Stomach smooth muscle (tissue), 2 donors: Measurements from ENCODE around the gene UAP1L1.
"Not testable (repeated sequence)": the region's sequence is repeated elsewhere in the genome, so short reads cannot be mapped to it uniquely, and the experiment has no call there.

Source experiments
- H3K27ac ChIP-seq: one replicate; pipeline ENCODE4 v1.7.0; 2013; ENCODE audit warnings: mild to moderate bottlenecking, low read length, inconsistent platforms
- H3K27me3 ChIP-seq, 2 donors: one replicate each; pipeline ENCODE4 v1.7.0; 2013; ENCODE audit warnings: low read length in 2 of 2; ENCODE audit not compliant: insufficient read depth in 2 of 2, control insufficient read depth in 1 of 2
- H3K36me3 ChIP-seq, 2 donors: one replicate each; pipeline ENCODE4 v1.7.0; 2013; ENCODE audit warnings: low read length in 2 of 2; ENCODE audit not compliant: control insufficient read depth in 2 of 2, insufficient read depth in 2 of 2
- H3K4me1 ChIP-seq: one replicate; pipeline ENCODE4 v1.7.0; 2013; ENCODE audit warnings: low read length; ENCODE audit not compliant: control insufficient read depth, insufficient read depth
- H3K4me3 ChIP-seq, 2 donors: one replicate each; pipeline ENCODE4 v1.7.0; 2013; ENCODE audit warnings: low read length in 2 of 2
- H3K9ac ChIP-seq, 2 donors: one replicate each; pipeline ENCODE4 v1.7.0; 2013; ENCODE audit warnings: low read length in 2 of 2, mild to moderate bottlenecking in 1 of 2
- H3K9me3 ChIP-seq, 2 donors: one replicate each; pipeline ENCODE4 v1.7.0; 2013; ENCODE audit warnings: low read length in 2 of 2; ENCODE audit not compliant: control insufficient read depth in 2 of 2
- donor health status: healthy.
- donor health status: Pancreatic carcinoma.

The UAP1L1 gene

GRCh38 chr9:137114220-137114612 lies 36.9 kb downstream of the UAP1L1 start:
- Histone ChIP-seq H3K4me1 (peaks cover 6% of the 10 kb centered on the region), H3K9me3 (no peaks in the 10 kb centered on the region), H3K9ac (peak overlapping the region in 1 of 2 donors; percentile 55), H3K4me3 (peak overlapping the region; percentile 43 to 71), H3K36me3 (peaks cover 0 to 7% of the 10 kb centered on the region in 2 donors), H3K27me3 (peaks cover 0 to 5% of the 10 kb centered on the region in 2 donors), H3K27ac (no peak overlapping the region)

- Histone ChIP-seq H3K4me1 (peaks cover 6% of the 10 kb centered on the region), H3K4me3 (peak within 1 kb of the TSS; percentile 43 to 71), H3K9me3 (no peaks in the 10 kb centered on the region), H3K36me3 (peaks cover 0 to 7% of the 10 kb centered on the region in 2 donors), H3K9ac (peak within 1 kb of the TSS; percentile 36 to 55), H3K27me3 (peaks cover 0 to 5% of the 10 kb centered on the region in 2 donors), H3K27ac (no peak within 1 kb of the TSS)
Measured at GRCh38 chr9:137114613-137115393, 37.5 kb downstream of the UAP1L1 start, which contains the start of gene DPP7. Gene DPP7 (minus strand): TSS chr9:137114733. CDS start chr9:137114713, 20 bp downstream.

GRCh38 chr9:137115394-137116026 lies 38.2 kb downstream of the UAP1L1 start:
- Histone ChIP-seq H3K4me1 (peaks cover 6% of the 10 kb centered on the region), H3K4me3 (peak overlapping the region in 1 of 2 donors; percentile 71), H3K36me3 (peaks cover 0 to 7% of the 10 kb centered on the region in 2 donors), H3K27me3 (peaks cover 0 to 5% of the 10 kb centered on the region in 2 donors), H3K27ac (no peak overlapping the region), H3K9me3 (no peaks in the 10 kb centered on the region), H3K9ac (no peak overlapping the region)

- Histone ChIP-seq H3K9ac (no peak overlapping the region), H3K4me3 (no peak overlapping the region), H3K9me3 (no peaks in the 10 kb centered on the region), H3K4me1 (peaks cover 6% of the 10 kb centered on the region), H3K27ac (no peak overlapping the region), H3K36me3 (peaks cover 0 to 3% of the 10 kb centered on the region in 2 donors), H3K27me3 (peaks cover 0 to 5% of the 10 kb centered on the region in 2 donors)
Measured at GRCh38 chr9:137116027-137116507, 38.8 kb downstream of the UAP1L1 start.

- Histone ChIP-seq H3K27me3 (peaks cover 0 to 5% of the 10 kb centered on the region in 2 donors), H3K9ac (no peak overlapping the region), H3K4me3 (no peak overlapping the region), H3K4me1 (peaks cover 6% of the 10 kb centered on the region), H3K9me3 (no peaks in the 10 kb centered on the region), H3K27ac (no peak overlapping the region), H3K36me3 (peaks cover 0 to 3% of the 10 kb centered on the region in 2 donors)
Measured at GRCh38 chr9:137116728-137117127, 39.4 kb downstream of the UAP1L1 start.

GRCh38 chr9:137117269-137117731 lies 40.0 kb downstream of the UAP1L1 start:
- H3K9me3 ChIP-seq = no peaks in the 10 kb centered on the region
- peaks cover 0 to 5% of the 10 kb centered on the region in 2 donors for H3K27me3 ChIP-seq
- peaks cover 6% of the 10 kb centered on the region for H3K4me1 ChIP-seq
- no peak overlapping the region for H3K27ac ChIP-seq
- peaks cover 0 to 3% of the 10 kb centered on the region in 2 donors for H3K36me3 ChIP-seq
- H3K4me3 ChIP-seq = no peak overlapping the region
- no peak overlapping the region for H3K9ac ChIP-seq

- H3K27me3 ChIP-seq, H3K9ac ChIP-seq: not testable (repeated sequence)
Measured at GRCh38 chr9:137118092-137118603, 40.8 kb downstream of the UAP1L1 start.

GRCh38 chr9:137121927-137122795 lies 44.8 kb downstream of the UAP1L1 start:
- not testable (repeated sequence) for H3K4me1 ChIP-seq, H3K27ac ChIP-seq, H3K9me3 ChIP-seq, H3K27me3 ChIP-seq, H3K9ac ChIP-seq, H3K36me3 ChIP-seq, H3K4me3 ChIP-seq

More at GRCh38 chr9:137118092-137118603, 40.8 kb downstream of the UAP1L1 start:
- not testable (repeated sequence) for H3K9me3 ChIP-seq, H3K27ac ChIP-seq, H3K4me3 ChIP-seq, H3K4me1 ChIP-seq, H3K36me3 ChIP-seq

GRCh38 chr9:137122796-137123467 lies 45.6 kb downstream of the UAP1L1 start:
- not testable (repeated sequence) for H3K9ac ChIP-seq, H3K27me3 ChIP-seq, H3K4me3 ChIP-seq, H3K9me3 ChIP-seq, H3K4me1 ChIP-seq, H3K36me3 ChIP-seq, H3K27ac ChIP-seq

- no peaks in the 10 kb centered on the region for H3K27me3 ChIP-seq
- H3K36me3 ChIP-seq = no peaks in the 10 kb centered on the region
- H3K9ac ChIP-seq = no peak overlapping the region
- no peak overlapping the region for H3K27ac ChIP-seq
- peaks cover 5% of the 10 kb centered on the region for H3K4me1 ChIP-seq
- no peaks in the 10 kb centered on the region for H3K9me3 ChIP-seq
- no peak overlapping the region for H3K4me3 ChIP-seq
Measured at GRCh38 chr9:137123468-137123837, 46.1 kb downstream of the UAP1L1 start.
